GM18951 (cell line): ENCODE results near the gene CFAP74.

Experiments used
- POLR2A ChIP-seq: IDR thresholded peaks from 4 replicates; pipeline ENCODE4 v1.6.1; 2011; ENCODE audit warnings: mild to moderate bottlenecking; ENCODE audit not compliant: insufficient read length, insufficient read depth; ENCODE audit errors: extremely low read depth
- in situ Hi-C: fragments of 300-500 bp; cut with MboI; formaldehyde crosslinking; loops from one replicate; pipeline ENCODE4 v1.12.0; 2022; ENCODE audit warnings: low sequenced_read_pairs, mixed read lengths, inconsistent platforms; ENCODE audit not compliant: unreplicated experiment

Gene CFAP74

DNA sequence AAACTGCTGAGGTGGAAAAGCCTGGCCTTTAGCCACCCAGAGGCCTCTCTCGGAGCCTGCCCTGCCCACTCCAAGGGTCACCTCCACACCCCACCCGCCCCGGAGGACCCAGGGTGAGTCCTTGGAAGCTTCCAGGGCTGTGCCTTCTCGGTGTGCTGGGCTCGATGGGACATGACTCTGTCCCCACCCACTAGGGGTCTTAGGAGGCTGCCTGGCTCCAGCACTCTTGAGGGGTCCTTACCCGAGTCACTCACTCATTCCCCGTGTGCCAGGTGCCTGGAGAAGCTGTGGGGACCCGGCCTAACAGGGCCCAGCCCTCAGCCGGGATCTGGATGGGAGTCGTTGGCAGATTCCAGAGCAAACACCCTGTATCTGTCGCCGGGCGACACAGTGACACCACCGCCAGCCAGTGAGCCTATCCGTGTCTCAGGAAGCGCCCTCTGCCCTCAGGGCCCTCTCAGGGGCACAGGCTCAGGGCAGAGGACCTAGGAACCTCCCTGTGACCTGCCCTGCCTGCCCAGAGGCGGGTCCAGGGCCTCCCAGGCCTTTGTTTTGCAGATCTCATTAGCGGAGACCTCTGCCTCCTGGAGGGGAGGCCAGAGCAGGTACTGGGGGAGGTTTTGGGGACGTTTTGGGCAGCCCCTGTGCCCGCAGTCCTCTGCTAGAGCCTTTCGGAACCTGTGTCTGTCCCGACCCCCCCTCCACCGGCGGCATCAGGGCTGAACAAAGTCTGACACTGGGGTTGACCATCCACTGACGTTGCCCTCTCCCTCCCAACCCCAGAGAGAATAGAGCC is 43.6 kb upstream of the CFAP74 start:
- TF ChIP-seq POLR2A, result no peak
- in situ Hi-C loops, result no loop called here

DNA sequence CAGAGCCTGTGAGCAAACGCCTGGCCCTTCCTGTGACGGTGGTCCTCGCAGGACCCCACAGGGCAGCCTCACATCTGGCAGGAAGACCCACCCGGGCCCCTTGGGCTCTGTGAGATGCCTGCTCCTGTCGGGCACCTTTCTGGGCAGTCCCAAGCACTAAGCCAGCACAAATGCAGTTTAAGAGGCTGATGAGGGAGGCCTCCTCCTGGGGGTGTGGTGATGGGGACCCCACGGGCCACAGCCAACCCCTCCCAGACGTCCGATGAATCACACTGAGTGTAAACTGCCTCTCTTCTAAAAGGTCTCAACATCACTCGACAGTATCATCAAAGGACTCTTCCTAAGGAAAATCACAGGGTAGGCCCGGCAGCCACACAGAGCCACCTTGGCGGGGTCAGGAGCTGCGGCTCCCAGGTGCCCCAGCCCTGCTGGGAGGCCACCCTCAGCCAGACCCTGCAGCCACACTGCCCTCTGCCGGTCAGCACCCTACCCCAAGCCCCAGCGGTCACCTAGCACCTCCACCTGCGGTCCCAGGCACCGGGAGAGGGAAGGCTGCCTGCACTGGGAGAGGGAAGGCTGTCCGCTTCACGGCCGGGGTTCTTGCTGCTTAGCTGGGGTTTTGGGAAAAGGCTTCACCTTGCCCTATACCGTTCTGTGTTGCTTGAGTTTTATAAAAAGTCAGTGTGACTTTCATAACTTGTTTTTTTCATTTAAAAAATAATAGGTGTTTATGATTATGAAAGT is 42.8 kb upstream of the CFAP74 start:
- in situ Hi-C loops, result no loop called here
- TF ChIP-seq POLR2A, result no peak

DNA sequence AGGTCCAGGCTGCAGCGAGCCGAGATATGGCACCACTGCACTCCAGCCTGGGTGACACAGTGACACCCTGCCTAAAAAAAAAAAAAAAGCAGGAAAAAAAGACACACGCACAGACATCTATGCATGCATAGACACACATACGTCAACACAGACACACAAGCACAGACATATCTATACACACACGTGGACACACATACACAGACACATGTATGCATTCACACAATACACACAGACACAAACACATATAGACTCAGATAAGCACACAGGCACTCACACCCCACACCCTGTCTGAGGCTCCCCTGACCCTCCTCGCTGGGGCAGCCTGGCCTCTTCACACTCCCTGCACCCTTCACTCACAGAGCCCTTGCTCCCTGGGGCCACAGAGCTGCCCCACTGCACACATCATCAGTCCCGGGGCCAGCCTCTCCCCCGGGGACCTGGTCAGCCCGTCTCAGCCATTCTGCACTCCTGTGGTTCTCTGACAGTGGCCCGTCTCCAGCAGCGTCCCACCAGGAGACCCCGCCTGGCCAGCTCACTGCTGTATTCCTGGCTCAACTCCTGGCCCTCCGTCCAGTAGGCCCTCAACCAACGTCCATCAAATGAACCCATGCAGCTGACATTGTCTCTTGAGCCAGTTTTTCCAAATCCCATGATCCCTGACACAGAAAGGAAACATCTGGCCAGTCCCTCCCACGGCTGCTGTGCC is 42.0 kb upstream of the CFAP74 start:
- in situ Hi-C loops, result no loop called here
- TF ChIP-seq POLR2A, result no peak

DNA sequence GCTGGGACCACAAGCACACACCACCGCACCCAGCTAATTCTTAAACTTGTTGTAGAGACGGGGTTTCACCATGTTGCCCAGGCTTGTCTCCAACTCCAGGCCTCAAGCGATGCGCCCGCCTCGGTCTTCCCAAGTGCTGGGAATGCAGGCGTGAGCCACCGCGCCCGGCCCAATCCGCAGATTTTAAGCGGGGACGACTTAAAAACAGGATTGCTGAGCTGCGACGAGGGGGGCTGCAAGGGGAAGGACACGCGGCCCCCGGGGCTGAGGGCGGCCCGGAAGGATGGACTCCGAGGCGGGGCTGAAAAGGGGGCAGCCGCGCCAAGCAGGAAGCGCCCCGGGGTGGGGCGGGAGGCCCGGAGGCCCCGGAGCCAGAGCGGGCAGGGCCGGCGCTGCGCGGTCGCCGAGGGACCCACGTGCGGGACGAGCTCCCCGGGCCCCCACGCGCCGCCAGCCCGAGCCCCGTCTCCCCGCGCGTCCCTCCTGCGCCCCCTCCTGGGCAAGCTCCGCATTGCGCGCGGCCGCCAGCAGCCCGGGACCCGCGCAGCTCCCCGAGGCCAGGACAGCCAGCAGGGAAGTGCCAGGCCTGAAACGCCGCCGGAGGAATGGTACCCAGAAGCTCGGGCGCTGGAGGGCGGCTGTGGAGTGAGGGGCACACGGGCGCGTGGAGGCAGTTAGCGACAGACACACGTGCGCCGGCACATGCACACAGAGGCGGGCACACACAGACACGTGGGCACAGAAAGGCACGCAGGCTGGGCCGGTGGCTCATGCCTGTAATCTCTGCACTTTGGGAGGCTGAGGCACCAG is 41.1 kb upstream of the CFAP74 start:
- in situ Hi-C loops, result no loop called here
- no peak for TF ChIP-seq POLR2A

DNA sequence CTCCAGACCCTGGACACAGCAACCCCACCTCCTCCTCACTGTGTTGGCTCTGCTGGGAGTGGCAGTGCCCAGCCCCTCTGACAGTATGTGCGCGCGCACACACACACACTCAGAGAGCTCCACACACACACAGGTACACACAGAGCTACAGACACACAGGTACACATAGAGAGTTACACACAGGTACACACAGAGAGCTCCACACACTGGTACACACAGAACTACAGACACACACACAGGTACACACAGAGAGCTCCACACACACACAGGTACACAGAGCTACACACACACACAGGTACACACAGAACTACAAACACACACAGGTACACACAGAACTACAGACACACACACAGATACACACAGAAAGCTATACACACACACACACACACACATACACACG is 40.3 kb upstream of the CFAP74 start:
- in situ Hi-C loops, result no loop called here
- TF ChIP-seq POLR2A, result no peak

DNA sequence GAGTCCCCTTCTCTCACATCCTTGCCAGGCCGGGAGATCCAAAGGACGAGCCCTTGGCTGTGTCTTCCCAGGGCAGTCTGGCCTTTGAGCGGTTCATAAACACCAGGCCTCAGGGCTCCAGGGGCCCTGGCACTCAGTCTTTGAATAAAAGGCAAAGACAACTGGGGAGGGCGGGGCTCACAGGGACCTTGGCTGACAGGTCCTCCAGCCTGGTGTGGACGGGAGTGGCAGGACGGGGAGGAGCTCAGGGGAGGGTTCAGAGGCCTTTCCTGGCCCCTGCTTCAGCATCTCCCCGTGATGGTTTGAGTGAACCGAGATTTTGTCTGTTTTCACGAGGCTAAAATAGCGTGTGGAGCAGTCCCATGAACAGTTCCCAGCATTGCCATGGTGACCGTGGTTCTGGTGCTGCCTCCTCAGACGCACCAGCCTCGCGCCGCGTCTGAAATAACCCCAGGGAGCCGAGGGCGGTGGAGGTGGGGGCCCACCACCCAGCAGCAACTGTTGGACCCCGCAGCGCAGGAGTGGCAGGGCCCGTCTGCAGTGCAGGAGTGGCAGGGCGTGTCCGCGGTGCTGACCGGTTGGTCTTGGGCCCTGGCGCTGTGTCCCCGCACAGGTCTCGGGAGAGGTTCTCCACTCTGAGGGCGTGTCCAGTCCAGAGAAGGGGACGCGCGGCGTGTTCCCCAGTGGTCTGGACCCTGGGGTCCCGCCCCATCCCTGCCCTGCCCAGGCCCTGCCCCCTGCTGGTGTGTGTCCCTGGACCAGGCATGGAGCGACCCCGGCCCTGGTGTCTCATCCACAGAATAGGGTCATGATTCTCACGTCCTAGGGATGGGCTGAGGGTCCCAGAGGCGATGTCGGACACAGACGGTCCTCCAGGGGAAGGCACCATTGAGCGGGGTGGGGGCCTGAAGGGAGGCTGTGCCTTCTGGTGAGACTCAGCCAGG is 39.5 kb upstream of the CFAP74 start:
- in situ Hi-C loops, result no loop called here
- no peak for TF ChIP-seq POLR2A

DNA sequence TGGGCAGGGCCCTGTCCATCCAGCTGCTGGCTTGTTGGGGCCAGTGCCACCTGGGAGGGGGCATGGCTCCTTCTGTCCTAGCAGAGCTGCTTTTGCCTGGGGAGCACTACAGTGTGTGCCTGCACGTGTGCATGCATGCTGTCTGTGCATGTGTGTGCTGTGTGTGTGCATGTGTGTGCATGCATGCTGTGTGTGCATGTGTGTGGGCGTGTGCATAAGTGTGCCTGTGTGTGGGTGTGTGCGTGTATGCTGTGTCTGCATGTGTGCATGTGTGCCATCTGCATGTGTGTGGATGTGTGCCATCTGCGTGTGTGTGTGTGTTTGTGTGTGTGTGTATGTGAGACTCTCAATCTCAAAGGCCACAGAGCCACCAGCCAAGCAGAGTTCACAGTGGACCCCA is 38.3 kb upstream of the CFAP74 start:
- TF ChIP-seq POLR2A, result no peak
- in situ Hi-C loops, result no loop called here

DNA sequence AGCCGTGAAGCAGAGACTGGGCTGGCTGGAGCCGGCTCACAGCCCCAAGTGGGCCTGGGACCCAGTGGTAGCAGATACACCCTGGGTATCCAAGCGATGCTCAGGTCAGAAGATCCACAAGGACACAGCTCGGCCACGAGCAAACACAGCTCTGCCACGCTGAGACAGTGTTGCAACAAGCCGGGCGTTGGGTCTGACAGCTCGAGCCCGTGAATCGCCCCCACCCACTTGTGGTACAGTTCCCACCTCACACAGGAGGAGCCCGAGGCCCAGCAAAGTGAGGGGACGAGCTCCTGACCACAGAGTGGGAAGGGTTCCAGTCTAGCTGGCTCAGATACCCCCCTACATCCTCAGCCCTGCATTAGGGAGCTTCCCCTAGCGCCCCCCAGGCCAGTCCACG is 37.7 kb upstream of the CFAP74 start:
- no peak for TF ChIP-seq POLR2A
- in situ Hi-C loops, result no loop called here

DNA sequence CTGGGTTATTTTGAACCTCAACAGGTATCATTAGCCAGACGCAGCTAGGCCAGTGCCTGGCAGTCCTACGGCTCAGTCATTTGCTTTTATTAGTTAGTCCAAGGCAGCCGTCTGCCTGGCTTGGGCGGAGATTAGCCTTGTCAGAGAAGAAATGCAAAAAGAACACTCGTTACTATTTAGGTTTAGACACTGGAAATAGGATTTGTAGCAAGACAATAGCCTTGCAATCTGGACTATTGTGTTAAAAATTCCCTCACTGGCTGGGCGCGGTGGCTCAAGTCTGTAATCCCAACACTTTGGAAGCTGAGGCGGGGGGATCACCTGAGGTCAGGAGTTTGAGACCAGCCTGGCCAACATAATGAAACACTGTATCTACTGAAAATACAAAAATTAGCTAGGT is 35.7 kb upstream of the CFAP74 start:
- no peak for TF ChIP-seq POLR2A
- in situ Hi-C loops, result no loop called here

DNA sequence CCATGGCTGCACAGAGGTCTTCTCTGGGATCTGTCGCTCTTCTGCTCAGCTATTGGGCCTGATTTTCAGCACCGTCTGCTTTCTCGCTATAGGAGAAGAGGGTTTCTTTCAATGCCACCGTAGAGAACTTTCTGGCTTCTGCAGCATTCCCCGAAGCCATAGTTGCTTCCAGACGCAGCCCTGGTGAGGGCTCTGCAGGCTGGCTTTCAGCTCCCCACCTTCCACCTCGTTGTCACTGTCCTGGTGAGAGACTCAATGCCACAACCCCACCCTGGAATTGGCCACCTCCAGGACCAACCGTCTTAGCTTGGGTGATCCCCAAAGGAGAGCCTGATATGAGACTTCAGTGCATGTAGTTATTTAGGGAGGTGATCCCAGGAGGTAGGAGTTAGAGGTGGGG is 34.6 kb upstream of the CFAP74 start:
- in situ Hi-C loops, result no loop called here
- no peak for TF ChIP-seq POLR2A

DNA sequence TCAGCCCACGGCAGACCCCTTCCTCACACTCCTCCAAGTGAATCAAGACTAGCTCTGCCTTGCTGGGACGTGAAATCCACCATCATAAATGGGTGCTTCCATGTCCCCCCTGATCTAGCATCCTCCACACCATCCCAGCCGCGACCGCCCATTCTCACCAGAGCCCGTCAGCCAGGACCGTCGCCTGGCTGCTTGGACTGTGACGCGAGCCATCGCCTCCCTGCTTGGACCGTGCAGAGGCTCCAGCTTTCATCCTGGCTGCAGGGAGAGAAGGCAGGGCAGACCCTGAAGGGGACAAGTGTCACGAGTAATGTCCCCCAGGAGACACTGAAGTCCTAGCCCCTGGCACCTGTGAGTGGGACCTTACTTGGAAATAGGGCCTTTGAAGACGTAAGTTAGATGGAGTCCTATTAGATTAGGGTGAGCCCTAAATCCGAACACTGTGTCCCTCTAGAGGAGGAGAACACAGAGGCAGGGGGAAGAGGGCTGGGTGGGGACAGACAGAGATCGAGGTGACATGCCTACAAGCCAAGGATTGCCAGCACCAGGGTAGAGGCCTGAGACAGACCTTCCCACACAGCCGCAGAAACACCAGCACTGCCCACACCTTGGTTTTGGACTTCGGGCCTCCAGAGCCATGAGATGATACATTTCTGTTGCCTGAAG is 33.9 kb upstream of the CFAP74 start:
- TF ChIP-seq POLR2A, result no peak
- in situ Hi-C loops, result no loop called here
